ENCODE measurements around the gene ZNF550. TPM values are rescaled to one million over a fixed set of nuclear protein-coding genes. Genes with fewer than 3 reads are reported as not detected.

The ZNF550 gene
- total and polyA plus RNA-seq, 5 donors = 3.1 to 9.5 (median 7.8) TPM

DNA sequence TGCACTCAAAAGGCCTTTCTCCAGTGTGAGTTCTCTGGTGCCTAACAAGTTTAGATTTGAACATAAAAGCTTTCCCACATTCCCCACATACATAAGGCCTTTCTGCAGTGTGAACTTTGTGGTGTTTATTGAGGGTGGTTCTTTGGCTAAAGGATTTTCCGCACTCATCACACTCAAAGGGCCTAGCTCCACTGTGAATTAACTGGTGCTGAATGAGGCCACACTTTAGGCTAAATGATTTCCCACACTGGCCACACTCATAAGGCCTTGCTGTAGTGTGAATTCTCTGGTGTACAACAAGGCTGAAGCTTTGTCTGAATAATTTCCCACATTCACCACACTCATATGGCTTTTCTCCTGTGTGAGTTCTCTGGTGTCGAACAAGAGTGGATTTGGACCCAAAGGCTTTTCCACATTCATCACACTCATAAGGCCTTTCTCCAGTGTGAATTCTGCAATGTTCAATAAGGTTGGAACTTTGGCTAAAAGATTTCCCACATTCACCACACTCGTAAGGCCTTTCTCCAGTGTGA, 12.8 kb upstream of the ZNF550 start:
- Histone ChIP-seq H3K4me3 (ENCODE audit: low read length) (no peak overlapping the region), H3K27me3 (ENCODE audit: control insufficient read depth, insufficient read depth) (no peaks in the 10 kb centered on the region), H3K27ac (ENCODE audit: low read length) (no peak overlapping the region), H3K4me1 (ENCODE audit: control insufficient read depth, insufficient read depth, low read length) (no peaks in the 10 kb centered on the region), H3K9me3 (ENCODE audit: control insufficient read depth, low read length) (peaks cover 38% of the 10 kb centered on the region)
- WGBS = 95% methylated on average over 3 of the region's 3 CpGs
- intact Hi-C loops (cut with DNase I) = no loop called here
- ATAC-seq (no peak), DNase-seq (no peak)

DNA sequence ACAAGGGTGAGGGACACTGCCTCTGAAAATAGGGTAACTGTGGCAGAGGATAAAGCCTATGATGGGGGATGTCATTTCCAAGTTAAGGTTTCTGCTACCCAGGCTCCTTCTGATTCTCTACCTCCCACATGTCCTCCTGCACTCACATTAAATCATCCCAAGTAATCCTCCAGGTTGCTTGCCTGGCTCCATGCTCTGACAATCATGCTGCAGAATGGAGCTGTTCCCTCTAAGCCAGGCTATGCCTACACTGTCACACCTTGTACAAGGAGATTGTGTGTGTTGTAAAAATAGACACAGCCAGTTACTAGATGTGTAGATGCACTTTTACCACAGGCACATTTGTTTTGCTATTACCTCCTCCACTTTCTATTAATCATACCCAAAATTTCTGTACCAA, 11.0 kb upstream of the ZNF550 start:
- intact Hi-C loops (cut with DNase I) = no loop called here
- H3K27me3 ChIP-seq (ENCODE audit: control insufficient read depth, insufficient read depth) = no peaks in the 10 kb centered on the region
- no peak overlapping the region for H3K4me3 ChIP-seq (ENCODE audit: low read length)
- H3K9me3 ChIP-seq (ENCODE audit: control insufficient read depth, low read length) = peaks cover 37% of the 10 kb centered on the region
- no peak overlapping the region for H3K27ac ChIP-seq (ENCODE audit: low read length)
- DNase-seq (no peak), ATAC-seq (no peak)
- H3K4me1 ChIP-seq (ENCODE audit: control insufficient read depth, insufficient read depth, low read length) = no peaks in the 10 kb centered on the region

DNA sequence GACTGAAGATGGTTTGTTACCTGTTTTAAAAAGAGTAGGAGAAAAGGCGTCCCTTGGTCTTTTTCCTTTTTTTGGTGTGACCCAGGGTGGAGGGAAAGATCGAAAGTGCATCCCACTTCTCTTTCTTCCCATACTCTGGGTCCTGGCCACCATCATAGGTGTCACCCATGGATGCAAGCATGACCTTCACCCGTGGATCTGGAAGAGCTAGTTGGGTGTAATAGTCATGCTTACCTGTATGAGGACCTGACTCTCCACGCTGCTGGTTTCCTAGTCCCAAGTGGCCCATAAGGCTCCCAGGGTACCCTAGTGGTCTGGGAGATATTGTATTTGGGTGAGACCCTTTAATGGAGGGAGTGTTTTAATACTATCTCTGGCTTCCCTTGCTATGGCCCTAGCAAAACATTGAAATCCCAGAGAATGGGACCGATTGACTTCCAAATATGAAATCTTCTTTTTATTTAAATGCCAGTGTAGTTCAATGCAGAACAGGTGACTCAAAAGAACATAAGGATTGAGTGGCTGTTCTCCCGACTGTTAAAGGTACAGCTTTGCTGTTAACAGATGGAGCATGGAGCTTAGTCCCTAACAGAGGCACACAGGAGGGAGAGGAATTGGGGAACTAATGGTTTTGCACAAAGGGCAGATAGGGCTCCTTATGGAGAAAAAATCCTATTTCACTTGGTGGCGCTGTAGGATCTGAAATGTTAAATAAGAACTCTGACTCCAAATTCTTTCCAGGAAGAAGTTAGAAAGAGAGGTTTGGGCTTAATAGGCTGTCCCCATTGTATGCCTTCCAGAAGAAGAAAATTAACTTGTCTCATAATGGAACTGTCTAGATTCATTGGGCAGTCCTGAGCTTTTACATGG, 7.0 kb upstream of the ZNF550 start:
- 56% methylated on average over 7 of the region's 7 CpGs for WGBS
- intact Hi-C loops (cut with DNase I) = no loop called here
- H3K9me3 ChIP-seq (ENCODE audit: control insufficient read depth, low read length) = peaks cover 10% of the 10 kb centered on the region

DNA sequence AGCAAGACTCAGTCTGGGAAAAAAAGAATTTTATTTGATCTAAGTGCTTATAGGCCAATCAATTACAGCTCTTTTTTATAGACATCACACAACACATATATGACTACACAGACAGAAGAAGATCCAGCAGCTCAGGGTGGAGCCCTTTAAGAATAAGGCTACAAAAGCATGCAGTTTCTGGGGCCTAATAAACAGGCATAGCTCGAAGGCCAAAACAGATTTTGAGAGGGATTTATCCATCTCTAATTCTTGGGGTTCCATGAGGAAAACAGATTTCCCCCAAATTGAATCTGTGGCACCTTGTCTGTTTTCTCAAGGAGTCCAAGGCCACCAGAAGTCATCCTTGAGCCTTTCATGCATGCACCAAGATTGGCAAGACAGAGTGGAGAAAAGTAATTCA, 3.9 kb upstream of the ZNF550 start:
- no peaks in the 10 kb centered on the region for H3K27me3 ChIP-seq (ENCODE audit: control insufficient read depth, insufficient read depth)
- WGBS = 59% methylated on average over 1 of the region's 1 CpG
- no peak for ATAC-seq
- H3K27ac ChIP-seq (ENCODE audit: low read length) = no peak overlapping the region
- intact Hi-C loops (cut with DNase I) = no loop called here
- H3K4me3 ChIP-seq (ENCODE audit: low read length) = no peak overlapping the region
- no peak for DNase-seq
- peaks cover 3% of the 10 kb centered on the region for H3K4me1 ChIP-seq (ENCODE audit: control insufficient read depth, insufficient read depth, low read length)
- H3K9me3 ChIP-seq (ENCODE audit: control insufficient read depth, low read length) = peaks cover 3% of the 10 kb centered on the region

More for the DNA sequence above, 7.0 kb upstream of the ZNF550 start:
- Histone ChIP-seq H3K4me3 (ENCODE audit: low read length) (no peak overlapping the region), H3K27ac (ENCODE audit: low read length) (no peak overlapping the region), H3K27me3 (ENCODE audit: control insufficient read depth, insufficient read depth) (no peaks in the 10 kb centered on the region), H3K4me1 (ENCODE audit: control insufficient read depth, insufficient read depth, low read length) (no peaks in the 10 kb centered on the region)
- no peak for DNase-seq
- no peak for ATAC-seq

GRCh38 chr19:57560049-57560491, 407 bp upstream of the ZNF550 start:
- peak; percentile 51 to 75 (median 68) for DNase-seq
- WGBS = 13% methylated on average over 23 of the region's 23 CpGs
- intact Hi-C loops (cut with DNase I) = no loop called here
- H3K9me3 ChIP-seq (ENCODE audit: control insufficient read depth, low read length) = no peaks in the 10 kb centered on the region
- ATAC-seq = peak; percentile 55 to 76
- H3K27ac ChIP-seq (ENCODE audit: low read length) = no peak overlapping the region
- H3K4me1 ChIP-seq (ENCODE audit: control insufficient read depth, insufficient read depth, low read length) = peaks cover 6% of the 10 kb centered on the region
- H3K27me3 ChIP-seq (ENCODE audit: control insufficient read depth, insufficient read depth) = no peaks in the 10 kb centered on the region
- peak overlapping the region; percentile 66 for H3K4me3 ChIP-seq (ENCODE audit: low read length)

GRCh38 chr19:57559008-57559403, 657 bp downstream of the ZNF550 start:
- intact Hi-C loops (cut with DNase I) = no loop called here
- peak overlapping the region; percentile 66 for H3K4me3 ChIP-seq (ENCODE audit: low read length)
- H3K9me3 ChIP-seq (ENCODE audit: control insufficient read depth, low read length) = no peaks in the 10 kb centered on the region
- DNase-seq (peak; percentile 18 to 50 (median 47)), ATAC-seq (peak; percentile 44 to 55)
- H3K4me1 ChIP-seq (ENCODE audit: control insufficient read depth, insufficient read depth, low read length) = peaks cover 6% of the 10 kb centered on the region
- peak overlapping the region; percentile 10 for H3K27ac ChIP-seq (ENCODE audit: low read length)
- WGBS = under 1% methylated on average over 22 of the region's 22 CpGs
- no peaks in the 10 kb centered on the region for H3K27me3 ChIP-seq (ENCODE audit: control insufficient read depth, insufficient read depth)

- WGBS = 18% methylated on average over 6 of the region's 6 CpGs
- ATAC-seq (no peak), DNase-seq (no peak)
- H3K4me3 ChIP-seq (ENCODE audit: low read length) = peak overlapping the region; percentile 66
- H3K27ac ChIP-seq (ENCODE audit: low read length) = no peak overlapping the region
- no peaks in the 10 kb centered on the region for H3K9me3 ChIP-seq (ENCODE audit: control insufficient read depth, low read length)
- peaks cover 6% of the 10 kb centered on the region for H3K4me1 ChIP-seq (ENCODE audit: control insufficient read depth, insufficient read depth, low read length)
- intact Hi-C loops (cut with DNase I) = no loop called here
- no peaks in the 10 kb centered on the region for H3K27me3 ChIP-seq (ENCODE audit: control insufficient read depth, insufficient read depth)
Measured at GRCh38 chr19:57558525-57558924, 1.1 kb downstream of the ZNF550 start.

DNA sequence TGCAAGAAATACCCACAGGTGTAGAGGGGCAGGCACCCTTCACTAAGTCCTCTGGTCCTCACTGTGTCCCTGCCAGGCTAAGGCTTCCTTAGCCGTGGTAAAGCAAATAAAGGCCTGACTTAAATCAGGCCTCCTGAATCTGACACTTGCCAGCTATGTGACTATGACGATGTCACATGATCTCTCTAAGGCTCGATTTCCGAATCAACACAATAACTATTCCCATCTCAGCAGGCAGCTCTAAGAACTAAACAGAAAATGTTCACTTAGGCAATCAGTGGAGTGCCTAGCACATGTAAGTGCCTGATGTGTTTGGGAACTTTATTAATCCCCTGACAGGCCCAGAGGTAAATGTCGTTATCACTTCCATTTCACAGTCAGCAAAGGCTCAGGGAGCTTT, 2.0 kb downstream of the ZNF550 start:
- peaks cover under 1% of the 10 kb centered on the region for H3K9me3 ChIP-seq (ENCODE audit: control insufficient read depth, low read length)
- ATAC-seq (no peak), DNase-seq (no peak)
- no peaks in the 10 kb centered on the region for H3K27me3 ChIP-seq (ENCODE audit: control insufficient read depth, insufficient read depth)
- intact Hi-C loops (cut with DNase I) = no loop called here
- no peak overlapping the region for H3K4me3 ChIP-seq (ENCODE audit: low read length)
- peaks cover 6% of the 10 kb centered on the region for H3K4me1 ChIP-seq (ENCODE audit: control insufficient read depth, insufficient read depth, low read length)
- H3K27ac ChIP-seq (ENCODE audit: low read length) = no peak overlapping the region
- WGBS = 60% methylated on average over 5 of the region's 5 CpGs

DNA sequence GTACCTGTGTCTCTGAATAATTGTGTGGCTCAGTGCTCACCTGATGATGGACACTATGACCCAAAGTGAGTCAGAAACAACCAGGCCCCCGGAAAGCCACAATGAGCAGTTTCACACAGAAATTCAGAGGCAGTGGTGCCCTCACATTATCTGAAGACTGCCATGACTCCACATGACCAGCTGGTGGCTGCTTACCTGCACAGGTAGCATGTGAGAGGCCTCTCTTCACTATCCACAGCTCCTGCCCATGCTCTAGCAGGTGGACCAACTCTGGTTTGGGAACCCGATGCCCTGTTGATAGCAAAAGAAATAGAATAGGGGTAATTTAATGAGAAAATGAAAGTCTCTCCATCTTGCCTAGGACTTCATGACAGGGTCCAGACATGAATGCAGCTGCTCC, 7.2 kb downstream of the ZNF550 start:
- 98% methylated on average over 2 of the region's 2 CpGs for WGBS
- Histone ChIP-seq H3K9me3 (ENCODE audit: control insufficient read depth, low read length) (peaks cover 10% of the 10 kb centered on the region), H3K4me1 (ENCODE audit: control insufficient read depth, insufficient read depth, low read length) (no peaks in the 10 kb centered on the region), H3K4me3 (ENCODE audit: low read length) (no peak overlapping the region), H3K27ac (ENCODE audit: low read length) (no peak overlapping the region), H3K27me3 (ENCODE audit: control insufficient read depth, insufficient read depth) (no peaks in the 10 kb centered on the region)
- intact Hi-C loops (cut with DNase I) = no loop called here
- ATAC-seq = no peak
- DNase-seq = no peak

- ATAC-seq = no peak
Measured at GRCh38 chr19:57546513-57546912, 13.2 kb downstream of the ZNF550 start.

DNA sequence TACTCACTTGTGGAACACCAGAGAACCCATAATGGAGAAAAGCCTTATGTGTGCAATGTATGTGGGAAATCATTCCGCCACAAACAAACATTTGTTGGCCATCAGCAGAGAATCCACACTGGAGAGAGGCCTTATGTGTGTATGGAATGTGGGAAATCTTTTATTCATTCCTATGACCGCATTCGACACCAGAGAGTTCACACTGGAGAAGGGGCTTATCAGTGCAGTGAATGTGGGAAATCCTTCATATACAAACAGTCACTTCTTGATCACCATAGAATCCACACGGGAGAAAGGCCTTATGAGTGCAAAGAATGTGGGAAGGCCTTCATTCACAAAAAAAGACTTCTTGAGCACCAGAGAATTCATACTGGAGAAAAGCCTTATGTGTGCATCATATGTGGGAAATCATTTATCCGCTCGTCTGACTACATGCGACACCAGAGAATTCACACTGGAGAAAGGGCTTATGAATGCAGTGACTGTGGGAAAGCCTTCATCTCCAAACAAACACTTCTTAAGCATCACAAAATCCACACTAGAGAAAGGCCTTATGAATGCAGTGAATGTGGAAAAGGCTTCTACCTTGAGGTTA, 21.6 kb downstream of the ZNF550 start:
- Histone ChIP-seq H3K4me3 (ENCODE audit: low read length) (no peak overlapping the region), H3K27ac (ENCODE audit: low read length) (no peak overlapping the region), H3K4me1 (ENCODE audit: control insufficient read depth, insufficient read depth, low read length) (no peaks in the 10 kb centered on the region), H3K27me3 (ENCODE audit: control insufficient read depth, insufficient read depth) (no peaks in the 10 kb centered on the region), H3K9me3 (ENCODE audit: control insufficient read depth, low read length) (peaks cover 36% of the 10 kb centered on the region)
- ATAC-seq = no peak
- intact Hi-C loops (cut with DNase I) = no loop called here
- 98% methylated on average over 7 of the region's 7 CpGs for WGBS
- no peak for DNase-seq

More at GRCh38 chr19:57546513-57546912, 13.2 kb downstream of the ZNF550 start:
- 97% methylated on average over 1 of the region's 1 CpG for WGBS
- DNase-seq = no peak
- Histone ChIP-seq H3K27ac (ENCODE audit: low read length) (no peak overlapping the region), H3K4me1 (ENCODE audit: control insufficient read depth, insufficient read depth, low read length) (no peaks in the 10 kb centered on the region), H3K9me3 (ENCODE audit: control insufficient read depth, low read length) (peaks cover 18% of the 10 kb centered on the region), H3K27me3 (ENCODE audit: control insufficient read depth, insufficient read depth) (no peaks in the 10 kb centered on the region), H3K4me3 (ENCODE audit: low read length) (no peak overlapping the region)
- intact Hi-C loops (cut with DNase I) = no loop called here
